ENCODE measurements around the gene SPX.

Gene SPX

DNA sequence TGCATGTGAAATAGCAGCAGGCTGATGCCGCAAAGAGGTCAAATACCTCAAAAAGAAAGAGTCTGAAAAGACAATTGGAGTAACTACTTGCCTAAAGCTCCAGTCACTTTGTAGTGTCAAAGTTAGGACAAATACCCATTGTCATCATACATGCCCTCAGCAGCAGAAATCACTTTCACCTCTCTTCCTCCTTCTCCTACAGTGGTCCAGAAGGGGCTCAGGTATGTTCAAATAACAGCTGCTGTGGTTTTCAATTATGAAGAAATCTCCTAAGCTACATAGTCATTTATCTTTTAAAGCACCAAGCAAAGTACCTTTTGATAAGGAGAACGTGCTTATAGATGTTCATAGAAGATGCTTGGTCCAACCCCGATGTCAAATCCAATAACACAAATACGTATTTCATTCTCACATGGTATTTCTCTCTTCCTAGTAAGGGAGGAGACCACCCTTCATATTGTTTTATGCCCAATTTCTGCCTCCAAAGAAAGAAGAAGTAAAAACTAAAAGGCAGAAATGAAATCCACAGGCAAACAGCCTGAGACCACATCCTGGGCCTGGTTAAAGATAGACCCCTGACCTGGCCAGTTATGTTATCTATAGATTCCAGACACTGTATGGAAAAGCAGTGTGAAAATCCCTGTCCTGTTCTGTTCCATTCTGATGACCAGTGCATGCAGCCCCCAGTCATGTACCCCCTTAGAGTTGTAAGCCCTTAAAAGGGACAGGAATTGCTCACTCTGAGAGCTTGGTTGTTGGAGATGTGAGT, 54.8 kb downstream of the SPX start:
- Histone ChIP-seq H3K36me3 (ENCODE audit: control insufficient read depth, low read length) (no peaks in the 10 kb centered on the region), H3K9me3 (ENCODE audit: control insufficient read depth, insufficient read depth, low read length) (no peaks in the 10 kb centered on the region), H3K79me2 (ENCODE audit: control insufficient read depth, low read length) (no peaks in the 10 kb centered on the region), H4K20me1 (ENCODE audit: control insufficient read depth, insufficient read depth, low read depth, low read length) (no peaks in the 10 kb centered on the region), H3K4me1 (ENCODE audit: control insufficient read depth, low read length) (no peaks in the 10 kb centered on the region), H3K9me2 (replicated peaks; ENCODE audit: control insufficient read depth, low read length) (no peaks in the 10 kb centered on the region), H3F3A (ENCODE audit: control insufficient read depth, insufficient read depth) (no peaks in the 10 kb centered on the region), H3K4me3 (ENCODE audit: low read length) (no peak overlapping the region), H3K27ac (ENCODE audit: low read depth, low read length) (no peak overlapping the region), H3K4me2 (ENCODE audit: low read length) (no peak overlapping the region), H3K27me3 (ENCODE audit: control insufficient read depth, low read length) (no peaks in the 10 kb centered on the region; the same call in 1 of the 2 replicates)
- TF ChIP-seq EZH2phosphoT487 (IDR thresholded peaks at IDR 0.05; ENCODE audit: borderline replicate concordance, low read length): no peak
- TF ChIP-seq, protein P1, sequence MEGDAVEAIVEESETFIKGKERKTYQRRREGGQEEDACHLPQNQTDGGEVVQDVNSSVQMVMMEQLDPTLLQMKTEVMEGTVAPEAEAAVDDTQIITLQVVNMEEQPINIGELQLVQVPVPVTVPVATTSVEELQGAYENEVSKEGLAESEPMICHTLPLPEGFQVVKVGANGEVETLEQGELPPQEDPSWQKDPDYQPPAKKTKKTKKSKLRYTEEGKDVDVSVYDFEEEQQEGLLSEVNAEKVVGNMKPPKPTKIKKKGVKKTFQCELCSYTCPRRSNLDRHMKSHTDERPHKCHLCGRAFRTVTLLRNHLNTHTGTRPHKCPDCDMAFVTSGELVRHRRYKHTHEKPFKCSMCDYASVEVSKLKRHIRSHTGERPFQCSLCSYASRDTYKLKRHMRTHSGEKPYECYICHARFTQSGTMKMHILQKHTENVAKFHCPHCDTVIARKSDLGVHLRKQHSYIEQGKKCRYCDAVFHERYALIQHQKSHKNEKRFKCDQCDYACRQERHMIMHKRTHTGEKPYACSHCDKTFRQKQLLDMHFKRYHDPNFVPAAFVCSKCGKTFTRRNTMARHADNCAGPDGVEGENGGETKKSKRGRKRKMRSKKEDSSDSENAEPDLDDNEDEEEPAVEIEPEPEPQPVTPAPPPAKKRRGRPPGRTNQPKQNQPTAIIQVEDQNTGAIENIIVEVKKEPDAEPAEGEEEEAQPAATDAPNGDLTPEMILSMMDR (IDR thresholded peaks at IDR 0.05; ENCODE audit: low read depth, low read length, poor library complexity, severe bottlenecking): no peak
